ENCODE measurements around the gene DNER. TPM values are rescaled to one million over a fixed set of nuclear protein-coding genes. Genes with fewer than 3 reads are reported as not detected.

The DNER gene
- total RNA-seq, 4 donors from 2014 or later = 1.5 to 13.1 (median 4.7) TPM

GRCh38 chr2:229650901-229651300, 63.5 kb downstream of the DNER start:
- Histone ChIP-seq H3K27me3 (no peaks in the 10 kb centered on the region), H3K4me1 (no peaks in the 10 kb centered on the region), H3K4me3 (no peak overlapping the region), H3K9me3 (no peaks in the 10 kb centered on the region), H3K27ac (no peak overlapping the region), H3K36me3 (no peaks in the 10 kb centered on the region)
- TF ChIP-seq POLR2A (IDR thresholded peaks at IDR 0.05) (no peak), EP300 (IDR thresholded peaks at IDR 0.05) (no peak)
- TF ChIP-seq, protein P1, sequence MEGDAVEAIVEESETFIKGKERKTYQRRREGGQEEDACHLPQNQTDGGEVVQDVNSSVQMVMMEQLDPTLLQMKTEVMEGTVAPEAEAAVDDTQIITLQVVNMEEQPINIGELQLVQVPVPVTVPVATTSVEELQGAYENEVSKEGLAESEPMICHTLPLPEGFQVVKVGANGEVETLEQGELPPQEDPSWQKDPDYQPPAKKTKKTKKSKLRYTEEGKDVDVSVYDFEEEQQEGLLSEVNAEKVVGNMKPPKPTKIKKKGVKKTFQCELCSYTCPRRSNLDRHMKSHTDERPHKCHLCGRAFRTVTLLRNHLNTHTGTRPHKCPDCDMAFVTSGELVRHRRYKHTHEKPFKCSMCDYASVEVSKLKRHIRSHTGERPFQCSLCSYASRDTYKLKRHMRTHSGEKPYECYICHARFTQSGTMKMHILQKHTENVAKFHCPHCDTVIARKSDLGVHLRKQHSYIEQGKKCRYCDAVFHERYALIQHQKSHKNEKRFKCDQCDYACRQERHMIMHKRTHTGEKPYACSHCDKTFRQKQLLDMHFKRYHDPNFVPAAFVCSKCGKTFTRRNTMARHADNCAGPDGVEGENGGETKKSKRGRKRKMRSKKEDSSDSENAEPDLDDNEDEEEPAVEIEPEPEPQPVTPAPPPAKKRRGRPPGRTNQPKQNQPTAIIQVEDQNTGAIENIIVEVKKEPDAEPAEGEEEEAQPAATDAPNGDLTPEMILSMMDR (IDR thresholded peaks at IDR 0.05) = no peak
- WGBS, 2 donors = 80 to 83% methylated on average over 3 of the region's 3 CpGs
- DNase-seq (ENCODE audit: low spot score in 2 of 2) = no peak

DNA sequence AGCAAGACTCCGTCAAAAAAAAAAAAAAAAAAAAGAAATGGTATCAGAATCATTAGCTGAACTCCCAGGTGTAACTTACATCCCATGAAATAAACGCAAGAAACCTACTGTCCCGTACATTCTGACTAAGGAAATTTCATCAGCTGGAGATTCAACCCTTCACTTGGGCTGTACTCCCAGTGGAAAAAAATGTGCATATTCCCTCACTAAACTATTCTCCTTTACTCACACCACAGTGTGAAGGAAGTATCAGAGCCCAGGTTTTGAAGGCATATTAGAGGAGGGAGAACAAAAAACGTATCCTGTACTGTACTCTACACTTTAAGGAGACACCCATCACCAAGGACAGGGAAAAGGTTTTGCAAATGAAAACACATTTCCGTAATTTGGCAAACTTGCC, 64.3 kb downstream of the DNER start:
- H3K27ac ChIP-seq = no peak overlapping the region
- H3K36me3 ChIP-seq = no peaks in the 10 kb centered on the region
- no peaks in the 10 kb centered on the region for H3K4me1 ChIP-seq
- no peak for DNase-seq (ENCODE audit: low spot score in 2 of 2)
- no peak overlapping the region for H3K4me3 ChIP-seq
- H3K9me3 ChIP-seq = no peaks in the 10 kb centered on the region
- H3K27me3 ChIP-seq = no peaks in the 10 kb centered on the region
- WGBS, 2 donors = 82 to 88% methylated on average over 5 of the region's 5 CpGs
- no peak for TF ChIP-seq EP300 (IDR thresholded peaks at IDR 0.05)
- no peak for TF ChIP-seq POLR2A (IDR thresholded peaks at IDR 0.05)
- TF ChIP-seq, protein P1 (IDR thresholded peaks at IDR 0.05) = no peak

DNA sequence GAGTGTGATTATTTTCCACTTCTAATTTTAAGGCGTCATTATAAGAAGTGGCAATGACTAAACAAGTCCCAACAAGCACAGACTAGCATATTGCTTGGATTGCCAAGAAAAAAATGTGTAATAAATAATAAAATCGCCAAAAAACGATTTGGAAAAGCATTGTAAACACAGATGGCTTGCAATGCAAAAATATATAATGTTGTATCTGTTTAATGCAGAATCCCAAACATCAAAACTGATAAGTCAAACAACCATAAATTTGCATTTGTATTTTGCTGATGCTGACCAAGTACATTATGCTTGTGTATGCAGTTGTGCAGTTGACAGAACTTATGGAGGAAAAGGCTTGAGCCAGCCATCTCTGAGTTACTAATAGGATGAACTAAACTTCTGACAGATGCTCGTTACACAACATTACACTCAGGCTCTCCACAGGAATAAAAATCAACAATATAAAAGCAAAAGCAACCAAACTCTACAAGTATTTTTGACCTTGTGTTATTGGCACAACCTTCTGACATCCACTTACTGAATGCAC, 68.1 kb downstream of the DNER start:
- 71 to 78% methylated on average over 4 of the region's 4 CpGs for WGBS, 2 donors

GRCh38 chr2:229642371-229642770, 72.0 kb downstream of the DNER start:
- Histone ChIP-seq H3K9me3 (no peaks in the 10 kb centered on the region), H3K4me3 (no peak overlapping the region), H3K27ac (no peak overlapping the region), H3K36me3 (no peaks in the 10 kb centered on the region), H3K4me1 (no peaks in the 10 kb centered on the region), H3K27me3 (no peaks in the 10 kb centered on the region)
- no peak for DNase-seq (ENCODE audit: low spot score in 2 of 2)
- no peak for TF ChIP-seq EP300 (IDR thresholded peaks at IDR 0.05)
- TF ChIP-seq, protein P1 (IDR thresholded peaks at IDR 0.05) = no peak
- TF ChIP-seq POLR2A (IDR thresholded peaks at IDR 0.05) = no peak
- WGBS, 2 donors = 81 to 83% methylated on average over 3 of the region's 3 CpGs

More for the DNA sequence above, 68.1 kb downstream of the DNER start:
- no peak for DNase-seq (ENCODE audit: low spot score in 2 of 2)
- Histone ChIP-seq H3K4me3 (no peak overlapping the region), H3K36me3 (no peaks in the 10 kb centered on the region), H3K4me1 (no peaks in the 10 kb centered on the region), H3K27ac (no peak overlapping the region), H3K9me3 (no peaks in the 10 kb centered on the region), H3K27me3 (no peaks in the 10 kb centered on the region)
- TF ChIP-seq POLR2A (IDR thresholded peaks at IDR 0.05) (no peak), EP300 (IDR thresholded peaks at IDR 0.05) (no peak)
- TF ChIP-seq, protein P1 (IDR thresholded peaks at IDR 0.05) = no peak

GRCh38 chr2:229641676-229642075, 72.7 kb downstream of the DNER start:
- WGBS, 2 donors = 54 to 57% methylated on average over 3 of the region's 3 CpGs
- H3K4me3 ChIP-seq = no peak overlapping the region
- no peak for TF ChIP-seq POLR2A (IDR thresholded peaks at IDR 0.05)
- TF ChIP-seq, protein P1 (IDR thresholded peaks at IDR 0.05) = no peak
- TF ChIP-seq EP300 (IDR thresholded peaks at IDR 0.05) = no peak
- H3K9me3 ChIP-seq = no peaks in the 10 kb centered on the region
- no peak for DNase-seq (ENCODE audit: low spot score in 2 of 2)
- H3K27me3 ChIP-seq = no peaks in the 10 kb centered on the region
- H3K27ac ChIP-seq = no peak overlapping the region
- no peaks in the 10 kb centered on the region for H3K4me1 ChIP-seq
- no peaks in the 10 kb centered on the region for H3K36me3 ChIP-seq
